Measurements from ENCODE around the gene NRF1.
"Not testable (repeated sequence)": the region's sequence is repeated elsewhere in the genome, so short reads cannot be mapped to it uniquely, and the experiment has no call there.

Gene NRF1

DNA sequence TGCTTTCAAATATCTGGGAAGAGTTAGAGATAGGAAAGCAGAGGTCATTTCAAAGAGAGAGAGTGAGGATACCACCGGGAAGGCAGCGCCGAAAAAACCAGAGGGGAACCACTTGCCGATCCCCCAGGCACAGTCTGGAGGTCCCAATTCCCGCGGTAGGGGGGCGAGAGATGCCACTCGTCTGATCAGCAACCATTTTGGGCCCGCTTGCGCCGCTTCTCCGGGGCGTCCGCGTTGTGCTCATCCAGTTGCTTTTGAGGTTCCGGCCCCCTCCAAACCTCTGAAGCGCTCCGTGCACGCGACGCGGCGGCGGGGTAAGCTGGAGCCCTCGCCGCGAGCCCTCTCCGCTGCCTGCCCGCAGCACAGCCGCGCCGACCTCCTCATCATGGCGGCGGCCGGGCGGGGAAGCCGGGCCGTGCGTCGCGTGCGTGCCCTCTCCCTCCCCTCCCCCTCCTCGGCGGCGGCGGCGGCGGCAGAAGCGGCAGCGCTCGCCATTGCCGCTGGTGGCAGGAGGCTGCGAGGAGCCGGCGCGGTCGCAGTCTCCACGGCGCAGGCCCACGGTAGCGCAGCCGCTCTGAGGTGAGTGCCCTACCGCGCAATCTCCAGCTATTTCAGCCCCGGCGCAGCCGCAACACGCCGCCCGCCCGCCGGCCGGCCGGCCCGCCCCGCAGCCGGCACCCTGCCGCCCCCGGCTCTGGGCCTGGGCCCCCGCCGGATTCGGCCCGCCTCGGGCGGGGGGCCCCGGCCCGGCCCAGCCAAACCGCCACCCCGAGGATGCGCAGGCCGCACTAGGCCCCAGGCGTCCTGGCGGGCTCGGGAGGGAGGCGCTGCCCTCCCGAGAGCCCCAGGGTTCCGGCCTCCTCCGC is at the start of gene NRF1:
TSS of gene NRF1 (plus strand) at position 475 of the 866 bp plus-strand sequence. CDS start 45,632 bp downstream, outside the sequence.
- DNase-seq (ENCODE audit: low read depth in 2 of 2) = peak; percentile 84 to 93

DNA sequence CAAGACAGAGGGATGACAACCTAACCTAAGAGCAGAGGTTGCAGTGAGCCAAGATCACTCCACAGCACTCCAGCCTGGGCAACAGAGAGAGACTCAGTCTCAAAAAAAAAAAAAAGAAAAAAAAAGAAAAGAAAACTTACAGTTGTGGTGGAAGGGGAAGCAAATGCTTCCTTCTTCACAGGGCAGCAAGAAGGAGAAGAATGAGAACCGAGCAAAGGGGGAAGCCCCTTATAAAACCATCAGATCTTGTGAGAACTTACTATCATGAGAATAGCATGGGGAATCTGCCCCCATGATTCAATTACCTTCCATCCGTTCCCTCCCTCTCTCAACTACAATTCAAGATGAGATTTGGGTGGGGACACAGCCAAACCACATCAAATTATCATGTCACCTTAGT is 45.2 kb upstream of the NRF1 start:
- not testable (repeated sequence) for DNase-seq (ENCODE audit: low read depth in 2 of 2)

DNA sequence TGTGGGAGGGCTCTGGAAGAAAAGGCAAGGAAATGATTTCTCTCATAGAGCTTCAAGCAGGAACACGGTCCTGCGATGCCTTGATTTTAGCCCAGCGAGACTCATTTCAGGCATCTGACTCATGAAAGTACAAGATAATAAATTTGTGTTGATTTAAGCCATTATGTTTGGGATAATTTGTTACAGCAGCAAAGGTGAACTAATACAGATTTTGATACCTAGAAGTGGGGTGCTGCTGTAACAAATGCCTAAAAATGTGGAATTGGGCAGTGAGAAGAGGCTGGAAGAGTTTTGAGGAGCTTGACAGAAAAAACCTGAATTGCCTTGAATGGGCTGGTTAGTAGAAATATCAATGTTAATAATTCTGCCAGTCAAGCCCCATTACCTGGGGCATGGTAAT is 44.1 kb upstream of the NRF1 start:
- no peak for DNase-seq (ENCODE audit: low read depth in 2 of 2)

DNA sequence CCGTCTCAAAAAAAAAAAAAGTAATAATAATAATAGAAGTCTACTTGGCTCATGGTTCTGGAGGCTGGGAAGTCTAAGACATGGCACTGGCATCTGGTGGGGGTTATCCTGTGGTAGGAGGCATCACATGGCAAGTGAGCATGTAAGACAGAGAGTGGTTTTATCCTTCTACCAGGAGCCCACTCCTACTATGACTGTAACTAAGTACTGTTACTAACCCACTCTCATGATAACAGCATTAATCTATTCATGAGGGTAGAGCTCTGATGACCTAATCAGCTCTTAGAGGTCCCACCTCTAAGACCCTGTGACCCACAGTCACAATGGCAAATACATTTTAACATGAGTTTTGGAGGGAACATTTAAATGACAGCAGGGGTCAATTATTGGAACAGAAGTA is 43.3 kb upstream of the NRF1 start:
- no peak for DNase-seq (ENCODE audit: low read depth in 2 of 2)

DNA sequence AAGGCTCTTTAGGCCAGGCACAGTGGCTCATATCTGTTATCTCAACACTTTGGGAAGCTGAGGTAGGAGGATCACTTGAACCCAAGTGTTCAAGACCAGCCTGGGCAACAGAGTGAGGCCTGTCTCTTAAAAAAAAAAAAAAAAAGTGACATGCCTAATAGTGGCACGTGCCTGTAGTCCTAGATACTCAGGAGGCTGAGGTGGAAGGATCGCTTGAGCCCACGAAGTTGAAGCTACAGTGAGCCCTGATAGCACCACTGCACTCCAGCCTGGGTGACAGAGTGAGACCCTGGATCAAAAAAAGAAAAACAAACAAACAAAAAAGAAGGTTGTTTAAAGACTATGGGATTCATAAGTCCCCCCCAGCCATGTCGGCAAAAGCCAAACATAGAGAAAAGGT is 42.2 kb upstream of the NRF1 start:
- DNase-seq (ENCODE audit: low read depth in 2 of 2) = no peak

DNA sequence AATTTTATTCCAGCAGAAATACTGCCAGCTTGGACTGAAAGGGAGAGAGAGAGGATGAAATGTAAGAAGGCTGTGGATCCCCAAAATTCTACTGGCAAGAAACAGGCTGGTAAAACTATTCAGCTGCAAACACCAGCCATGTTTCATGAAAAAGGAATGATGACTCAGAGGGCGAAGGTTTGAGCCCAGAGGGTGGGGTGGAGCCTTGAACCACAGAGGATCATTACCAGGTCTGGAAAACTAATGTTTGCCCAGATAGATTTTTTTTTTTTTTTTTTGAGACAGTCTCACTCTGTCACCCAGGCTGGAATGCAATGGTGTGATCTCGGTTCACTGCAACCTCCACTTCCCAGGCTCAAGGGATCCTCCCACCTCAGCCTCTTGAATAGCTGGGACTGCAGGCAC is 41.7 kb upstream of the NRF1 start:
- no peak for DNase-seq (ENCODE audit: low read depth in 2 of 2)

DNA sequence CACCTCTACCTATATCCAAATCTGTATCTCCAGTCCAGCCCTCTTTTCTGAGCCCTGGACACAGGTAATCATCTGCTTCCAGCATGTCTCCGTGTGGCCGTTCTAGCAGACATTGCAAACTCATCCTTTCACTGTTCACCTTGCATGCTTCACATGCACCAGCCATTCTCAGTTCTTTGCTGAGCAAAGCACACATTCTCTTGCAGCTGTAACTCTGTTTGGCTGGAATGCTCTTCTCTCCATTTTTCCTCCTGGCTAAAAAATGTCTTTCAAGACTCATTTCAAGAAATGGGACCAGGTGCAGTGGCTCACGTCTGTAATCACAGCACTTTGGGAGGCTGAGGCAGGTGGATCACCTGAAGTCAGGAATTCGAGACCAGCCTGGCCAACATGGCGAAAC is 40.3 kb upstream of the NRF1 start:
- no peak for DNase-seq (ENCODE audit: low read depth in 2 of 2)

DNA sequence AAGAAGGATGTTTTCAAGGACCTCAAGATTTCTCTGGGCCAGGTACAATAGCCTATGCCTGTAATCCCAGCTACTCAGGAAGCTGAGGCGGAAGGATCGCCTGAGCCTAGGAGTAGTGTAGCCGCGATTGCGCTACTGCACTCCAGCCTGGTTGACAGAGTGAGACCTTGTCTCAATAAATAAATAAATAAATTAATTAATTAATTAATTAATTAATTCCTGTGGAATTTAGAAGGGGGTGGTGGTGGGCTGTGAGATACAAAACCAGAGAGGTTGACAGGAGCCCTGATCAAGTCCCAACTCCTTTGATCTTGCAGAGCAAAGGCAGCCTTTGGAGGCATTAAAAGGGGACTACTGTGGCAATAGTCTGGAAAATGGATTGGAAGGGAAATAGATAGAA is 39.3 kb upstream of the NRF1 start:
- DNase-seq (ENCODE audit: low read depth in 2 of 2) = no peak

DNA sequence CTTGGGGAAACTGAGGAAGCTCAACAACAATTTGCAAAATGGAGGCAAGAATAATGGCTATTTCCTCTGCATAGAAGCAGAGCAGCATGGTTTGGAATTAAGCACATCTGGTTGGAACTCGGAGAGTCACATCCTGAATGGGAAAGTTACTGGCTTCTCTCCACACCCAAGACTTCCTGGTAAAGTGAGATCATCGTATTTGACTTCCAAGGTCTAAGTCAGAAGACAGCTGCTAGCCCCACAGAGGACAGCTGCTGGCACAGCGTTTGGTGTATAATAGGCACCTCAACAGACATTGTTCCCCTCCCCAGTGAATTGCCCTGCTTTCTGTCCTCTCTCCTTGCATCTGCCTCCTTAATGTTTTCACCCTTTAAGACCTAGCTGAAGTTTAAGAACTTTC is 37.0 kb upstream of the NRF1 start:
- DNase-seq (ENCODE audit: low read depth in 2 of 2) = no peak

DNA sequence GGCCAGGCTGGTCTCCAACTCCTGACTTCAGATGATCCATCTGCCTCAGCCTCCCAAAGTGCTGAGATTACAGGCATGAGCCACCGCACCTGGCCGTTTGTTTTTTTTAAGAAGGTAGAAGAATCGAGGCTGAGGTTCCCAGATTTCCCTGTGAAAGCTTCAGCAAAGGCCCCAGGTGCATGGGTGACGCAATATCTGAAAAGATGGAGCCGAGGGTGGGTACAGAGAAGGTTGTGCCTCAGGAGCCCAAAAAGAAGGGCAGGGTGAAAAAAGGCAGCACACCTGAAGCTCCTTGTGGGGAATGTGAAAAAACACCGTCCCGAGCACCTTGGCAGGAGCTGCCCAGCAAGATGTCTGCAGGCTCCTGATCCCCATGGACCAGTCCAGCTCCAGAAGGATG is 35.8 kb upstream of the NRF1 start:
- no peak for DNase-seq (ENCODE audit: low read depth in 2 of 2)

DNA sequence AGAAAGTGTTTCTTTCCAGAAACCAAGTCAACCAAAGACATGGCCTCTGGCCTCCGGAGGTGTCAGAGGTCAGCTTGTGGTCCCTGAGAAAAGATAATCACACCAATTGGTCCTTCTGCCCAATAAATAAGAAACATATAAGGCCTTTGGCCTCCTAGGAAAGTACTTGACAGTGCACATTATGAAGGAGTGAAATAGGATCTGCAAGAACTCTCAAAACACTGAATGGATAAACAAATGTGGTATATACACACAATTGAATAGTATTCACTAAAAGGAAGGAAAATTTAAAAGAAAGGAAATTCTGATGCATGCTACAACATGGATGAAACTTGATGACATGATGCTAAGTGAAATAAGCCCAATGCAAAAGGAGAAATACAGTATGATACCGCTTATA is 35.4 kb upstream of the NRF1 start:
- DNase-seq (ENCODE audit: low read depth in 2 of 2) = no peak

DNA sequence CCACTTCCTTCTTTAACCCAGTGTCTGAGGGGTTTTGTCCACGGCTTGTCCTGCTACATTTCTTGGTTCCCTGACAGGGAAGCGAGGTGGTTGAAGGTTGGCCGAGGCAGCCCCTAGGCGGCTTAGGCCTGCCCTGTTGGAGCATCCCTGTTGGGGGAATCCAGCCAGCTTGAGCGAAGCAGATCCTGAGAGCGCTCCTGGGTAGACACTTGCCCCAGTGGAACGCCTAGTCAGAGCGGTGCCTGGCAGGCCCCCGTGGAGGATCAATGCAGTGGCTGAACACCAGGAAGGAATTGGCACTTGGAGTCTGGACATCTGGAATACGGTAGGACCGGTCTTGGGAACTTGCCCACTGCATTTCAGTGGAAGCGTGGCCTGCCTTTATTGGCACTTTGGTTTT is 32.7 kb upstream of the NRF1 start:
- no peak for DNase-seq (ENCODE audit: low read depth in 2 of 2)

DNA sequence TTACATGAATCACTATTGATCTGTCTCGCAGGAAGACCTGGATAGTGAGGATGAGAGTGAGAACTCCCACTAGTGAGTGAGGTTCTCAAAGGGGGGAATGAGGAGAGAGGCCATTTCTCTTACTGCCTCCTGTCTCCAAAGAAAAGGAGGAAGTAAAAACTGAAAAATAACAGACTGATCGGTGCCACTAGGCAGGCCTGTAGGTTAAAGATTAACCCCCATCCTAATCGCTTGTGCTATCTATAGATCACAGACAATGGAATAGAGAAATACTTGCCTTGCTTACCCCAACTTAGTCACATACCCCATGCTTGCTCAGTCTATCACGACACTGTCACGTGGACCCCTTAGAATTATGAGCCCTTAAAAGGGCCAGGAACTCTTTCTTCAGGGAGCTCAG is 25.3 kb upstream of the NRF1 start:
- DNase-seq (ENCODE audit: low read depth in 2 of 2) = not testable (repeated sequence)

DNA sequence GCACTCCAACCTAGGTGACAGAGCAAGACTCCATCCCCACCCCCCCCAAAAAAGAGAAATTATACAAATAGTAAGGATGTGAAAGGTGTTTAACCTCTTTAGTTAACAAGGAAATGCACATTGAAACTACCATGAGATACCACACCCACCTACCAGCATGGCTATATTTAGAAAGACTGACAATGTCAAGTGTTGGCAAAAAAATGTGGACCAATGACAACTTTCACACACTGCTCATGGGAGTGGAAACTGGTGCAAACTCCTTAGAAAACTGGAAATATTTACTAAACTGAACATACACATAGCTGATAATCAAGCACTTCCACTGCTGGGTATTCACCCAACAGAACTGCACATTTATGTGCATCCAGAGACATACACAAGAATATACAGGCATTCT is 23.3 kb upstream of the NRF1 start:
- DNase-seq (ENCODE audit: low read depth in 2 of 2) = no peak

DNA sequence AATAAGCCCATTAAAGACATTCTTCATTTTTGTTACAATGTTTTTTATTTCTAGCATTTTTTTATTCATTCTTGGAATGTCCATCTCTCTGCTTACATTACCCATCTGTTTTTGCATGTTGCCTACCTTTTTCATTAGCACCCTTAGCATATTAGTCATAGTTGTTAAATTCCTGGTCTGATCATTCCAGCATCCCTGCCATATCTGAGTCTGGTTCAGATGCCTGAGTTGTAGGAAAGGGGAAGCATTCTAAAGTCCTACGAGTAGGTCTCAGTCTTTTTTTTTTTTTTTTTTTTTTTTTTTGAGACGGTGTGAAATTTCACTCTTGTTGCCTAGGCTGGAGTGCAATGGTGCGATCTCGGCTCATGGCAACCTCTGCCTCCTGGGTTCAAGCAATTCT is 19.7 kb upstream of the NRF1 start:
- DNase-seq (ENCODE audit: low read depth in 2 of 2) = no peak

DNA sequence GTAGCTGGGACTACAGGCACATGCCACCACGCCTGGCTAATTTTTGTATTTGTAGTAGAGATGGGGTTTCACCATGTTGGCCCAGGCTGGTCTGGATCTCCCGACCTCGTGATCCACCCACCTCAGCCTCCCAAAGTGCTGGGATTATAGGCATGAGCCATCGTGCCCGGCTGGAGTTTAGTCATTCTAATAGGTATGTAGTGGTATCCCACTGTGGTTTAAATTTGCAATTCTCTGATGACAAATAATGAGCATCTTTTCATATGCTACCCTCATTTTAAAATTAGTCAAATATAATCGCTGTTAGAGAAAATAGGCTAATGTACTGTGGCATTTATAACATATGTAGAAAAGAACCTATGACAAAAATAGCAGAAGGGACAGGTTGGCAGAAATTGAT is 15.1 kb upstream of the NRF1 start:
- not testable (repeated sequence) for DNase-seq (ENCODE audit: low read depth in 2 of 2)

DNA sequence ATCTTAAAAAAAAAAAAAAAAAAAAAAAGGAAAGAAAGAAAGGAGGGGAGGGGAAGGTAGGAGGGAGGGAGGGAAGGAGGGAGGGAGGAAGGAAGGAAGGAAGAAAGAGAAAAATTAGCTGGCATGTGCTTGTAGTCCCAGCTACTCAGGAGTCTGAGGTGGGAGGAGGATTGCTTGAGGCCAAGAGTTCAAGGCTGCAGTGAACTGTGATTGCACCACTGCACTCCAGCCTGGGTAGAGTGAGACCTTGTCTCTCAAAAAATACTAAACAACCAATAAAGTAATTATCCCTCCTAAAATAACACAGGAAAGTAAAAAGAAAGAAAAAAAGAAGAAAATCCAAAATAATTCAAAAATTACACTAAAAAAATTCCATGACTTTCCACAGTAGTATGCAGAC is 13.8 kb upstream of the NRF1 start:
- DNase-seq (ENCODE audit: low read depth in 2 of 2) = no peak

DNA sequence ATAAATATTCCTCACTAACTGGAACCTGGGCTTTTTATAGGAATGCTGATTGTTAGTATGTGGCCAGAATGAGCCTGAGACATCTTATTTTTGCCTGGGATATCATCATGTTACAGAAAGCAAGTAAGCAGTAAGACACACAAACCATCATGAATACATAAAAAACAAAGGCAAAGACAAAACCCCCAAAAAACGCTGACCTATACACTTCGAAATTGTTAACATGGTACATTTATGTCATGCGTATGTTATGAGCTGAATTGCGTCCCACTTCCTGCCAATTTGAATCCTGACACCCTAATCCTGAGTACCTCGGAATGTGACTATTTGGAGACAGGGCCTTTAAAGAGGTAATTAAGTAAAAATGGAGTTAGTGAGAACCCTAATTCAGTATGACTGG is 12.3 kb upstream of the NRF1 start:
- DNase-seq (ENCODE audit: low read depth in 2 of 2) = no peak

DNA sequence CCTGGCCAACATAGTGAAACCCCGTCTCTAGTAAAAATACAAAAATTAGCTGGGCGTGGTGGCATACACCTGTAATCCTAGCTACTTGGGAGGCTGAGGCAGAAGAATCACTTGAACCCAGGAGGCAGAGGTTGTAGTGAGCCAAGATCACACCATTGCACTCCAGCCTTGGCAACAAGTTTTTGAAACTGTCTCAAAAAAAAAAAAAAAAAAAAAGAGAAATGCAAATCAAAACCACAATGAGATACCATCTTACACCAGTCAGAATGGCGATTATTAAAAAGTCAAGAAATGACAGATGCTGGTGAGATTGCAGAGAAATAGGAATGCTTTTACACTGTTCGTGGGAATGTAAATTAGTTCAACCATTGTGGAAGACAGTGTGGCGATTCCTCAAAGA is 7.9 kb upstream of the NRF1 start:
- not testable (repeated sequence) for DNase-seq (ENCODE audit: low read depth in 2 of 2)

DNA sequence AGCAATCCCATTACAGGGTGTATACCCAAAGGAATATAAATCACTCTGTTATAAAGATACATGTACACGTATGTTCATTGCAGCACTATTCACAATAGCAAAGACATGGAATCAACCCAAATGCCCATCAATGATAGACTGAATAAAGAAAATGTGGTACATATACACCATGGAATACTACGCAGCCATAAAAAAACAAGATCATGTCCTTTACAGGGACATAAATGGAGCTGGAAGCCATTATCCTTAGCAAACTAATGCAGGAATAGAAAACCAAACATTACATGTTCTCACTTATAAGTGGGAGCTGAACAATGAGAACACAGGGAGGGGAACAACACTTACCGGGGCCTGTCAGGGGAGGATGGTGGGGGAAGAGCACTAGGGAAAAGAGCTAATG is 7.5 kb upstream of the NRF1 start:
- not testable (repeated sequence) for DNase-seq (ENCODE audit: low read depth in 2 of 2)

DNA sequence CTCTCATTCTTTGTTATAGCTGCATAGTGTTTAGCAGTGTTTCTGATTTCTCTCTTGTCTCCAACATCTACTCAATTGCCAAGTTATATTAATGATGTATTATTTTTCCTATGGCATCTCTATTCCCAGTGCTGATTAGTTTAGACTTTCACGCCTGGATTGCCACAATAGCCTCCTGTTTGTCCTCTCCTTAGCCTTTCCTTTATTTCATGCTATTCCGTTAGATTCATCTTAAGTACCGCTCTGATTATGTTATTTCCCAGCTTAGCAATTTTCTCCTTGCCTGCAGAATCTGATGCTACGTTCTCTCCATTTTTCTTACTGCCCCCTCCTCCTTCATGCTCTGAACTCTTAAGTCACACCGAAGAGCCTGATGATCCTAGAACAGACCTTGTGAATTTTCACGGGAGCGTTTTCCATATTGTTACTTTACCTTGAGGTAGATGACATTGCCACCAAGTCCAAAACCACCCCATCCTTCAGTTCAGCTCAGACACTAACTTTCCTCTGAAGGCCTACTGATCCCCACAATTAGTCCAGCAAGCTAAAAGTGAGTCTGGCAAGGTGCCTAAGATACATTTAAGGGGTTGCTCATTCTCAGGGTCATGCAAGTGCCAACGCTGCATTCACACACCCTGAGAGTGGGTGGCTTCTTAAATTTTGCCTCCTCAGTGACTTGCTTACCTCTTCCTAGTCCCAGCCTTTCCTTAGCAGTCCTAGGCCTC is 6.6 kb upstream of the NRF1 start:
- DNase-seq (ENCODE audit: low read depth in 2 of 2) = no peak

DNA sequence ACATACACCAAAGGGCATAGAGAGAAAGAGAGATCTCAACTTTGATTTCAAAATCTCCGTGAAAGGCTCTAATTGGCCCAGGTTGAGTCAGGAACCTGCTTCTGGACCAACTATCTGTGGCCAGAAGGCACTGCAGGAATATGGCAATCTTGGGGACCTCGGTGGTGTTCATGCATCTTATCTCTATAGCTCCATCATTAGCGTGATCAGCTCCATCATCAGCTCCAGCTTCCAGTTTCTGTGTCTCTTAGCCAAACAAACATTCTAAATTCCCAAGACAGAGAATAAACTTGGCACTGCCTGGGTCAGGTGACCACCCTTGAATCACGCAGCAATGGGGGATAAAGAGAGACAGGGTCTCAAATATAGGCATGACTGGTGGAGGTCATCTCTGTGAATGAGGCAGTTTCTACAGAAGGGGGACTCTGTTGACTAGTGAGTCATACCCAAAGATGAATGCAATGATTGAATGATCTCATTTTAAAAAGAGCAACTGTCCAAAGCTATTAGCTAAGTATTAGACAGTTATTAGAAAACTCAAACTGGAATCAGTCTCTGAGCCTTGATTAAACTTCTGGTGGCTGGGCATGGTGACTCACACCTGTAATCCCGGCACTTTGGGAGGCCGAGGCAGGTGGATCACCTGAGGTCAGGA is 5.4 kb upstream of the NRF1 start:
- DNase-seq (ENCODE audit: low read depth in 2 of 2) = no peak

DNA sequence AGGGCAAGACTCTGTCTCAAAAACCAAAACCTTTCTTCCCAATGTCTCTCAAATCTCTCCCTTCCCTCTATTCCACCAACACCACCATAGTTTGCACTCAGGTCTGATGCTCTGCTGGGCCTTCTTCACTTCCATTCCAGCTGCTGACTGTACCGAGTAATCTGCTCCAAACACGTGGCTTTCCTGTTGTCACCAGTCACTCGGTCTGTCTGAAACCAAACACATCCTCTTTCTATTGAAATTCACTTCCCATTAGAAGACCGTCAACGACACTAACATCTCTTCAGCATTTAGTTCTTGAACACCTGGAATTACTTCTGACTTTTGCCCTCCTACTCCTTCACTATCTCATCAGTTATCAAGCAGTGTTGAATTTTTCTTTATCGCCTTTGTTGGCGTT is 4.7 kb upstream of the NRF1 start:
- no peak for DNase-seq (ENCODE audit: low read depth in 2 of 2)

Measured in stimulated activated CD4-positive, alpha-beta T cell treated with anti-CD3 and anti-CD28 coated beads, Interleukin-1b, Interleukin-23, amount 100 ng/mL, for 4 hours (primary cell).